ENCODE data around the gene SPESP1. TPM values are rescaled to one million over a fixed set of nuclear protein-coding genes. Genes with fewer than 3 reads are reported as not detected.

The SPESP1 gene
- total RNA-seq, 4 donors from 2014 or later, result 1.2 to 4.1 (median 2.2) TPM

DNA sequence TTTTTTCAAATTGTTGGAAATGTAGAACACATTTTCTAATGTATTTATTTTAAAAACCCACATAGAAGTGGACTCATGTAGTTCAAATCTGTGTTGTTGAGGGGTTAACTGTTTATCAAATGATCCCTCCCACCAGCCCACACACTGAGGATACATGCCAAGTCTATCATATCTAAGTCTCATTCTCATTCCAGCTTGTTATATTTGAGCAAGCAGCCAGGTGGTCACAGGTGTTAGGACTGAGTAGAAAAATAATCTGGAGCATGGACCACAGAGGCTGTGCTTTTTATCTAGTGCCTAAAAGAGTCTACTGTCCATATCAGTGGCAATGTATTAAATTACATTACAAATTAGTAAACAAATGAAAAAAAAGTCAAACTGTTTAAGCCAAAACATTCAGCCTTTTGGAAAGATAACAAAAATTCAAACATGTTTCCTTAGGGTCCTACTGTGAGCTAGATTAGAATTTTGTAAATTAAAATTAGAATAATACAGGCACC is 20.7 kb upstream of the SPESP1 start:
- H3K36me3 ChIP-seq, result no peaks in the 10 kb centered on the region
- no peak for DNase-seq (ENCODE audit: low spot score in 2 of 2)
- no peaks in the 10 kb centered on the region for H3K4me1 ChIP-seq
- H3K9me3 ChIP-seq, result no peaks in the 10 kb centered on the region
- TF ChIP-seq, protein P1, sequence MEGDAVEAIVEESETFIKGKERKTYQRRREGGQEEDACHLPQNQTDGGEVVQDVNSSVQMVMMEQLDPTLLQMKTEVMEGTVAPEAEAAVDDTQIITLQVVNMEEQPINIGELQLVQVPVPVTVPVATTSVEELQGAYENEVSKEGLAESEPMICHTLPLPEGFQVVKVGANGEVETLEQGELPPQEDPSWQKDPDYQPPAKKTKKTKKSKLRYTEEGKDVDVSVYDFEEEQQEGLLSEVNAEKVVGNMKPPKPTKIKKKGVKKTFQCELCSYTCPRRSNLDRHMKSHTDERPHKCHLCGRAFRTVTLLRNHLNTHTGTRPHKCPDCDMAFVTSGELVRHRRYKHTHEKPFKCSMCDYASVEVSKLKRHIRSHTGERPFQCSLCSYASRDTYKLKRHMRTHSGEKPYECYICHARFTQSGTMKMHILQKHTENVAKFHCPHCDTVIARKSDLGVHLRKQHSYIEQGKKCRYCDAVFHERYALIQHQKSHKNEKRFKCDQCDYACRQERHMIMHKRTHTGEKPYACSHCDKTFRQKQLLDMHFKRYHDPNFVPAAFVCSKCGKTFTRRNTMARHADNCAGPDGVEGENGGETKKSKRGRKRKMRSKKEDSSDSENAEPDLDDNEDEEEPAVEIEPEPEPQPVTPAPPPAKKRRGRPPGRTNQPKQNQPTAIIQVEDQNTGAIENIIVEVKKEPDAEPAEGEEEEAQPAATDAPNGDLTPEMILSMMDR (IDR thresholded peaks at IDR 0.05), result no peak
- TF ChIP-seq POLR2A (IDR thresholded peaks at IDR 0.05) (no peak), POLR2AphosphoS5 (IDR thresholded peaks at IDR 0.05) (no peak), EP300 (IDR thresholded peaks at IDR 0.05) (no peak)
- H3K4me3 ChIP-seq, result no peak overlapping the region
- no peak overlapping the region for H3K27ac ChIP-seq
- H3K27me3 ChIP-seq, result peaks cover 12% of the 10 kb centered on the region

GRCh38 chr15:68910341-68910740 is 20.0 kb upstream of the SPESP1 start:
- H3K27ac ChIP-seq, result no peak overlapping the region
- DNase-seq (ENCODE audit: low spot score in 2 of 2), result no peak
- peaks cover 12% of the 10 kb centered on the region for H3K27me3 ChIP-seq
- H3K9me3 ChIP-seq, result no peaks in the 10 kb centered on the region
- no peaks in the 10 kb centered on the region for H3K4me1 ChIP-seq
- H3K36me3 ChIP-seq, result no peaks in the 10 kb centered on the region
- TF ChIP-seq, protein P1 (IDR thresholded peaks at IDR 0.05), result no peak
- TF ChIP-seq POLR2AphosphoS5 (IDR thresholded peaks at IDR 0.05) (no peak), POLR2A (IDR thresholded peaks at IDR 0.05) (no peak), EP300 (IDR thresholded peaks at IDR 0.05) (no peak)
- no peak overlapping the region for H3K4me3 ChIP-seq

GRCh38 chr15:68910816-68911215 is 19.5 kb upstream of the SPESP1 start:
- no peaks in the 10 kb centered on the region for H3K4me1 ChIP-seq
- H3K27ac ChIP-seq, result no peak overlapping the region
- H3K36me3 ChIP-seq, result no peaks in the 10 kb centered on the region
- H3K4me3 ChIP-seq, result no peak overlapping the region
- TF ChIP-seq POLR2A (IDR thresholded peaks at IDR 0.05) (no peak), POLR2AphosphoS5 (IDR thresholded peaks at IDR 0.05) (no peak), EP300 (IDR thresholded peaks at IDR 0.05) (no peak)
- TF ChIP-seq, protein P1 (IDR thresholded peaks at IDR 0.05), result no peak
- no peaks in the 10 kb centered on the region for H3K9me3 ChIP-seq
- DNase-seq (ENCODE audit: low spot score in 2 of 2), result no peak
- peaks cover 12% of the 10 kb centered on the region for H3K27me3 ChIP-seq
- WGBS, result 80% methylated on average over 2 of the region's 2 CpGs

DNA sequence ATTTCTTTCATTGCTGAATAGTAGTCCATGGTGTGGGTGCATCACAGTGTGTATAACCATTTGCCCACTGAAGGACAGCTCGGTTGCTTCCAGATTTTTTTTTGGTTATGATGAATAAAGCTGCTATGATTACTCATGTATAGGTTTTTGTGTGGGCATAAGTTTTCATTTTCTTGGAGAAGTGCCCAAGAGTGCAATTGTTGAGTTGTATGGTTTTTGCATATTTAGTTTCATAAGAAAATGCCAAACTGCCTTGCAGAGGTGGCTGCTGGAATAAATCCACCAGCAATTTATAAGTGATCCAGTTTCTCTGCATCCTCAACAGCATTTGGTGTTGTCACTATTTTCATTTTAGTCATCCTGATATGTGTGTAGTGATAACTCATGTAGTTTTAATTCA is 8.4 kb upstream of the SPESP1 start:
- Histone ChIP-seq H3K4me3 (no peak overlapping the region), H3K4me1 (no peaks in the 10 kb centered on the region), H3K36me3 (no peaks in the 10 kb centered on the region), H3K27me3 (no peaks in the 10 kb centered on the region), H3K9me3 (no peaks in the 10 kb centered on the region), H3K27ac (no peak overlapping the region)
- no peak for DNase-seq (ENCODE audit: low spot score in 2 of 2)
- 0% methylated on average over 1 of the region's 1 CpG for WGBS
- TF ChIP-seq, protein P1 (IDR thresholded peaks at IDR 0.05), result no peak
- no peak for TF ChIP-seq EP300 (IDR thresholded peaks at IDR 0.05)
- TF ChIP-seq POLR2AphosphoS5 (IDR thresholded peaks at IDR 0.05), result no peak
- TF ChIP-seq POLR2A (IDR thresholded peaks at IDR 0.05), result no peak

- Histone ChIP-seq H3K4me1 (no peaks in the 10 kb centered on the region), H3K36me3 (no peaks in the 10 kb centered on the region), H3K4me3 (no peak overlapping the region), H3K9me3 (no peaks in the 10 kb centered on the region), H3K27ac (no peak overlapping the region), H3K27me3 (peaks cover 1% of the 10 kb centered on the region)
- WGBS, result under 1% methylated on average over 8 of the region's 8 CpGs
- TF ChIP-seq, protein P1 (IDR thresholded peaks at IDR 0.05), result peak; percentile 61 to 77
- TF ChIP-seq EP300 (IDR thresholded peaks at IDR 0.05), result no peak
- no peak for TF ChIP-seq POLR2A (IDR thresholded peaks at IDR 0.05)
- peak; percentile 76 to 82 for DNase-seq (ENCODE audit: low spot score in 2 of 2)
Observed at GRCh38 chr15:68924866-68925560, 5.3 kb upstream of the SPESP1 start.
